SIG-M5 treated with dmso at 0.1 percent for 504 hours (cell line): ENCODE data around the gene TMEM158.

Source experiments
- DNase-seq: peaks from one replicate; lab custom pipeline; 2025; ENCODE audit not compliant: unreplicated experiment; lab: John Stamatoyannopoulos, UW

TMEM158 gene

GRCh38 chr3:45176912-45177311 lies 49.2 kb downstream of the TMEM158 start:
- DNase-seq: no peak
